GM23338 (cell line): ENCODE data around the gene FAM43A. TPM values are rescaled to one million over a fixed set of nuclear protein-coding genes. Genes with fewer than 3 reads are reported as not detected.

Source experiments
- ATAC-seq: fragments of 200-7000 bp; cut with Tn5 transposase; 3 replicates; pipeline ENCODE4 v1.9.1; 2020
- DNase-seq: peaks from one replicate; pipeline ENCODE4 v3.0.0-alpha.2; 2015; ENCODE audit warnings: low spot score
- H2AFZ ChIP-seq: fragments of 200-600 bp; sonication (generic); 2 replicates; pipeline ENCODE4 v1.8.0; 2016; ENCODE audit warnings: antibody characterized with exemption, mild to moderate bottlenecking, moderate library complexity
- H3F3A ChIP-seq: fragments of 200-600 bp; sonication (generic); replicated peaks from 2 replicates; pipeline ENCODE4 v1.8.0; 2017; ENCODE audit warnings: antibody characterized with exemption, mixed run types, low read depth
- H3K27ac ChIP-seq: fragments of 200-600 bp; sonication (generic); 2 replicates; pipeline ENCODE4 v1.6.1; 2016; ENCODE audit warnings: low read depth
- H3K27me3 ChIP-seq: fragments of 200-600 bp; sonication (generic); 2 replicates; pipeline ENCODE4 v1.8.0; 2016; ENCODE audit warnings: mild to moderate bottlenecking, mixed run types, moderate library complexity; ENCODE audit not compliant: insufficient read depth
- H3K36me3 ChIP-seq: fragments of 200-600 bp; sonication (generic); 2 replicates; pipeline ENCODE4 v1.8.0; 2016; ENCODE audit warnings: mild to moderate bottlenecking; ENCODE audit not compliant: insufficient read depth
- H3K4me1 ChIP-seq: fragments of 200-600 bp; sonication (generic); 2 replicates; pipeline ENCODE4 v1.8.0; 2016; ENCODE audit warnings: mild to moderate bottlenecking, moderate library complexity; ENCODE audit not compliant: insufficient read depth
- H3K4me2 ChIP-seq: fragments of 200-600 bp; sonication (generic); 2 replicates; pipeline ENCODE4 v1.7.1; 2017; ENCODE audit warnings: mixed run types
- H3K4me3 ChIP-seq: fragments of 200-600 bp; sonication (generic); 2 replicates; pipeline ENCODE4 v1.6.1; 2016; ENCODE audit warnings: mixed run types
- H3K79me2 ChIP-seq: fragments of 200-600 bp; sonication (generic); replicated peaks from 2 replicates; pipeline ENCODE4 v1.8.0; 2017; ENCODE audit warnings: mild to moderate bottlenecking; ENCODE audit not compliant: insufficient read depth
- H3K9me2 ChIP-seq: fragments of 200-600 bp; sonication (generic); 2 replicates; pipeline ENCODE4 v1.8.0; 2017; ENCODE audit not compliant: insufficient read depth
- H4K20me1 ChIP-seq: fragments of 200-600 bp; sonication (generic); replicated peaks from 2 replicates; pipeline ENCODE4 v1.8.0; 2017; ENCODE audit warnings: mild to moderate bottlenecking; ENCODE audit not compliant: insufficient read depth
- H3K27ac Mint-ChIP-seq: 2 replicates; pipeline ENCODE4 v1.8.0; 2020; ENCODE audit warnings: inconsistent platforms, mild to moderate bottlenecking, moderate library complexity, mixed read lengths
- H3K27me3 Mint-ChIP-seq: 3 replicates; pipeline ENCODE4 v1.8.0; 2022; ENCODE audit warnings: low read depth, mild to moderate bottlenecking, moderate library complexity, mixed read lengths, inconsistent platforms; ENCODE audit not compliant: insufficient read depth, poor library complexity
- H3K36me3 Mint-ChIP-seq: 3 replicates; pipeline ENCODE4 v1.8.0; 2021; ENCODE audit warnings: low read depth, mild to moderate bottlenecking, inconsistent platforms, moderate library complexity, mixed read lengths
- H3K4me1 Mint-ChIP-seq: 3 replicates; pipeline ENCODE4 v1.8.0; 2020; ENCODE audit warnings: mild to moderate bottlenecking, inconsistent platforms, mixed read lengths
- H3K4me3 Mint-ChIP-seq: 3 replicates; pipeline ENCODE4 v1.8.0; 2021; ENCODE audit warnings: moderate library complexity, mild to moderate bottlenecking, inconsistent platforms, mixed read lengths
- H3K9me3 Mint-ChIP-seq: 3 replicates; pipeline ENCODE4 v1.8.0; 2020; ENCODE audit warnings: moderate library complexity, mild to moderate bottlenecking, inconsistent platforms, mixed read lengths
- CREB1 ChIP-seq: fragments of 250-450 bp; sonication (Bioruptor Pico); IDR thresholded peaks from 2 replicates; pipeline ENCODE4 v1.5.0; 2020; ENCODE audit warnings: low read depth, mild to moderate bottlenecking, moderate library complexity
- EZH2 ChIP-seq: fragments of 200-600 bp; sonication (generic); IDR thresholded peaks from one replicate; pipeline ENCODE4 v1.8.0; 2017; ENCODE audit warnings: antibody characterized with exemption, mild to moderate bottlenecking, low read depth; ENCODE audit not compliant: unreplicated experiment
- JUNB ChIP-seq: IDR thresholded peaks from one replicate; pipeline ENCODE4 v1.6.1; 2016; ENCODE audit warnings: antibody characterized with exemption; ENCODE audit not compliant: unreplicated experiment
- NANOG ChIP-seq: IDR thresholded peaks from 2 replicates; pipeline ENCODE4 v1.6.1; 2016; ENCODE audit warnings: antibody characterized with exemption, borderline replicate concordance
- POLR2AphosphoS5 ChIP-seq: IDR thresholded peaks from 2 replicates; pipeline ENCODE4 v1.6.1; 2016; ENCODE audit warnings: antibody characterized with exemption, low read depth
- STAT1 ChIP-seq: IDR thresholded peaks from one replicate; pipeline ENCODE4 v1.6.1; 2016; ENCODE audit warnings: antibody characterized with exemption; ENCODE audit not compliant: unreplicated experiment
- ZNF114 ChIP-seq: fragments of 250-450 bp; sonication (Bioruptor Pico); IDR thresholded peaks from 2 replicates; pipeline ENCODE4 v1.5.0; 2020; ENCODE audit warnings: mild to moderate bottlenecking, moderate library complexity
- ZNF331 ChIP-seq: fragments of 250-450 bp; sonication (Bioruptor Pico); IDR thresholded peaks from 2 replicates; pipeline ENCODE4 v1.5.0; 2020; ENCODE audit warnings: low read depth, mild to moderate bottlenecking, moderate library complexity
- polyA plus RNA-seq: library from polyadenylated mRNA; unstranded; fragments of >200 nt; fragmentation: Nextera tagmentation; extraction: Ambion mirVana; gene quantifications from 2 replicates; pipeline ENCODE4 v1.2.1, GENCODE V29; 2016
- total RNA-seq: library from RNA; depleted of rRNA; stranded (reverse); fragments of >200 nt; shearing (Covaris generic); gene quantifications from 2 replicates; pipeline ENCODE4 v1.2.3, GENCODE V29; 2014
- TF ChIP-seq, protein P1 (sequence below): fragments of 250-450 bp; sonication (Bioruptor Pico); IDR thresholded peaks from 2 replicates; pipeline ENCODE4 v1.5.0; 2020; ENCODE audit warnings: mild to moderate bottlenecking, moderate library complexity
- TF ChIP-seq, protein P2 (sequence below): IDR thresholded peaks from 2 replicates; pipeline ENCODE4 v1.6.1; 2016; ENCODE audit warnings: antibody characterized with exemption
- TF ChIP-seq, protein P3 (sequence below), 2 experiments: fragments of 200-600 bp in 1 of 2; sonication (generic) in 1 of 2; conservative IDR thresholded peaks; 2 replicates each; pipeline versions ENCODE4 v1.5.1 to v1.6.1; 2016 to 2017; ENCODE audit warnings: antibody characterized with exemption in 2 of 2, low read depth in 2 of 2, mild to moderate bottlenecking in 2 of 2, moderate library complexity in 1 of 2
- TF ChIP-seq, protein P4 (sequence below): IDR thresholded peaks from one replicate; pipeline ENCODE4 v1.6.1; 2018; ENCODE audit warnings: antibody characterized with exemption; ENCODE audit not compliant: unreplicated experiment

Gene FAM43A
- total and polyA plus RNA-seq, 2 experiments from 2014 or later: 2.4 to 6.4 TPM

DNA sequence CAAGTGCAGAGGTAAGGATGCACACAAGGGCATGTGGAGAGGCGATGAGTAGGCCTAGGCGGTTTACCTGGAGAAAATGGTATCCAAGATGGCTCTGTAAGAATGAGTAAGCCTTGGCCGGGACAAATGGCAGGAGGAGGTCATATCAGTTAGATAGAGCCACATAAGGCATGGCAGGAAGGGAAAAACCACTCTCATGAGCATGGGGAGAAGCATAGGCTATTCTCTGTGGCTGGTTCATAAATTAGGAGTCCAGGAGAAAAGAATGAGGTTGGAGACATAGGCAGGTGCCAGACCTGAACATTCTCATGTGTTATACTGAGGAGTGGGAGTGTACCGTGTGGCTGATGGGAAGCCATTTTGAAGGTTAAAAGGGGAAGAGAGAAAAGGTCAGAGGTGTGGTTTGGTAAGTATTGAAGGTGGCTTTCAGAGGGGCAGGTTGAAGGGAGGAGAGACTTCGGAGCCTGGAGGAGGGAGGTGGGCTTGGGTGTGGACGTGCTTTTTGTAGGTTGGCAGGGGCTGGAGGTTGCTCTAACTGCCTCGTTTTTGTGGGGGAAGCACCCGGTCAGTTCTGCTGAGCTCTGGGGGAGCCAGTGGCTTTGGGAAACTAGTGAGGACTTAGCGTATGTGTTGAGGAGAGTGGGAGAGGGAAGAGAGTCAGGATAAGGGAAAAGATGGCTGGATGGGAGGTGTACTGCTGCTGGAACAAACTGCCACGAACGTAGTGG lies 4.6 kb upstream of the FAM43A start (continued):
- TF ChIP-seq, protein P1, sequence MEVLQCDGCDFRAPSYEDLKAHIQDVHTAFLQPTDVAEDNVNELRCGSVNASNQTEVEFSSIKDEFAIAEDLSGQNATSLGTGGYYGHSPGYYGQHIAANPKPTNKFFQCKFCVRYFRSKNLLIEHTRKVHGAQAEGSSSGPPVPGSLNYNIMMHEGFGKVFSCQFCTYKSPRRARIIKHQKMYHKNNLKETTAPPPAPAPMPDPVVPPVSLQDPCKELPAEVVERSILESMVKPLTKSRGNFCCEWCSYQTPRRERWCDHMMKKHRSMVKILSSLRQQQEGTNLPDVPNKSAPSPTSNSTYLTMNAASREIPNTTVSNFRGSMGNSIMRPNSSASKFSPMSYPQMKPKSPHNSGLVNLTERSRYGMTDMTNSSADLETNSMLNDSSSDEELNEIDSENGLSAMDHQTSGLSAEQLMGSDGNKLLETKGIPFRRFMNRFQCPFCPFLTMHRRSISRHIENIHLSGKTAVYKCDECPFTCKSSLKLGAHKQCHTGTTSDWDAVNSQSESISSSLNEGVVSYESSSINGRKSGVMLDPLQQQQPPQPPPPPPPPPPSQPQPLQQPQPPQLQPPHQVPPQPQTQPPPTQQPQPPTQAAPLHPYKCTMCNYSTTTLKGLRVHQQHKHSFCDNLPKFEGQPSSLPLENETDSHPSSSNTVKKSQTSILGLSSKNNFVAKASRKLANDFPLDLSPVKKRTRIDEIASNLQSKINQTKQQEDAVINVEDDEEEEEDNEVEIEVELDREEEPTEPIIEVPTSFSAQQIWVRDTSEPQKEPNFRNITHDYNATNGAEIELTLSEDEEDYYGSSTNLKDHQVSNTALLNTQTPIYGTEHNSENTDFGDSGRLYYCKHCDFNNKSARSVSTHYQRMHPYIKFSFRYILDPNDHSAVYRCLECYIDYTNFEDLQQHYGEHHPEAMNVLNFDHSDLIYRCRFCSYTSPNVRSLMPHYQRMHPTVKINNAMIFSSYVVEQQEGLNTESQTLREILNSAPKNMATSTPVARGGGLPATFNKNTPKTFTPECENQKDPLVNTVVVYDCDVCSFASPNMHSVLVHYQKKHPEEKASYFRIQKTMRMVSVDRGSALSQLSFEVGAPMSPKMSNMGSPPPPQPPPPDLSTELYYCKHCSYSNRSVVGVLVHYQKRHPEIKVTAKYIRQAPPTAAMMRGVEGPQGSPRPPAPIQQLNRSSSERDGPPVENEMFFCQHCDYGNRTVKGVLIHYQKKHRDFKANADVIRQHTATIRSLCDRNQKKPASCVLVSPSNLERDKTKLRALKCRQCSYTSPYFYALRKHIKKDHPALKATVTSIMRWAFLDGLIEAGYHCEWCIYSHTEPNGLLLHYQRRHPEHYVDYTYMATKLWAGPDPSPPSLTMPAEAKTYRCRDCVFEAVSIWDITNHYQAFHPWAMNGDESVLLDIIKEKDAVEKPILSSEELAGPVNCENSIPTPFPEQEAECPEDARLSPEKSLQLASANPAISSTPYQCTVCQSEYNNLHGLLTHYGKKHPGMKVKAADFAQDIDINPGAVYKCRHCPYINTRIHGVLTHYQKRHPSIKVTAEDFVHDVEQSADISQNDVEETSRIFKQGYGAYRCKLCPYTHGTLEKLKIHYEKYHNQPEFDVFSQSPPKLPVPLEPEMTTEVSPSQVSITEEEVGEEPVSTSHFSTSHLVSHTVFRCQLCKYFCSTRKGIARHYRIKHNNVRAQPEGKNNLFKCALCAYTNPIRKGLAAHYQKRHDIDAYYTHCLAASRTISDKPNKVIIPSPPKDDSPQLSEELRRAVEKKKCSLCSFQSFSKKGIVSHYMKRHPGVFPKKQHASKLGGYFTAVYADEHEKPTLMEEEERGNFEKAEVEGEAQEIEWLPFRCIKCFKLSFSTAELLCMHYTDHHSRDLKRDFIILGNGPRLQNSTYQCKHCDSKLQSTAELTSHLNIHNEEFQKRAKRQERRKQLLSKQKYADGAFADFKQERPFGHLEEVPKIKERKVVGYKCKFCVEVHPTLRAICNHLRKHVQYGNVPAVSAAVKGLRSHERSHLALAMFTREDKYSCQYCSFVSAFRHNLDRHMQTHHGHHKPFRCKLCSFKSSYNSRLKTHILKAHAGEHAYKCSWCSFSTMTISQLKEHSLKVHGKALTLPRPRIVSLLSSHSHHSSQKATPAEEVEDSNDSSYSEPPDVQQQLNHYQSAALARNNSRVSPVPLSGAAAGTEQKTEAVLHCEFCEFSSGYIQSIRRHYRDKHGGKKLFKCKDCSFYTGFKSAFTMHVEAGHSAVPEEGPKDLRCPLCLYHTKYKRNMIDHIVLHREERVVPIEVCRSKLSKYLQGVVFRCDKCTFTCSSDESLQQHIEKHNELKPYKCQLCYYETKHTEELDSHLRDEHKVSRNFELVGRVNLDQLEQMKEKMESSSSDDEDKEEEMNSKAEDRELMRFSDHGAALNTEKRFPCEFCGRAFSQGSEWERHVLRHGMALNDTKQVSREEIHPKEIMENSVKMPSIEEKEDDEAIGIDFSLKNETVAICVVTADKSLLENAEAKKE (CRISPR knock-in tag): no peak

DNA sequence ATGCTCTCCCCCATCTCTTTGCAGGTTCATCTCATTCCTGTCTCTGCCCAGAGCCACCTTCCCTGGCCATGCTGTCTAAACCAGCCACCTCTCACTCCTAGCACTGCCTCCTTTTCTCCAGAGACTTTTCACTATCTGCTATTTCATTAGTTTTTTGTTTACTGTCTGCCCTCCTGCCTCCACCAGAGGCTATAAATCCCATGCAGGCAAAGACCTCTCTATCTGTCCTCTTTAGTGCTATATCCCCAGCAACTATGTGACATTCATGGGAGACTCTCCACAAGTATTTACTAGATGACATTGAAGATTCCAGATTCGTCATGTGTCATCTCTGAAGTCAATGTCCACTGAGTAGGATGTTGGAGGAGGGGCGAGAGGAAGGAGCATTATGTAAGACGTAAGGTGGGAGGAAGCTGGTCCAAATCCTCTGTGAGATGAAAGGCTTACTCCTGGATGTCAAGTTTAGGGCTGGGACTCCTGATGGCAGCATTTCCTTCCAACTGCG lies 3.4 kb upstream of the FAM43A start:
- no peak overlapping the region for H3K27ac Mint-ChIP-seq
- Histone ChIP-seq H3K4me1 (no peaks in the 10 kb centered on the region; the same call in 1 of the 2 replicates), H3K27me3 (peaks cover 38% of the 10 kb centered on the region), H3K27ac (no peak overlapping the region), H3K36me3 (no peaks in the 10 kb centered on the region), H3K4me2 (no peak overlapping the region), H3K9me2 (no peaks in the 10 kb centered on the region), H3F3A (no peaks in the 10 kb centered on the region; the same call in 1 of the 2 replicates), H4K20me1 (no peaks in the 10 kb centered on the region; the same call in 1 of the 2 replicates), H3K4me3 (no peak overlapping the region), H2AFZ (no peak overlapping the region), H3K79me2 (no peaks in the 10 kb centered on the region)
- H3K36me3 Mint-ChIP-seq: no peaks in the 10 kb centered on the region
- DNase-seq (no peak), ATAC-seq (no peak)
- peaks cover 12% of the 10 kb centered on the region for H3K4me1 Mint-ChIP-seq
- H3K9me3 Mint-ChIP-seq: no peaks in the 10 kb centered on the region
- no peak overlapping the region for H3K4me3 Mint-ChIP-seq
- H3K27me3 Mint-ChIP-seq: peaks cover 25% of the 10 kb centered on the region
- TF ChIP-seq CREB1 (CRISPR knock-in tag) (no peak), NANOG (no peak), ZNF114 (no peak), STAT1 (no peak), ZNF331 (CRISPR knock-in tag) (no peak), EZH2 (no peak), POLR2AphosphoS5 (no peak), JUNB (no peak)
- TF ChIP-seq, protein P2, sequence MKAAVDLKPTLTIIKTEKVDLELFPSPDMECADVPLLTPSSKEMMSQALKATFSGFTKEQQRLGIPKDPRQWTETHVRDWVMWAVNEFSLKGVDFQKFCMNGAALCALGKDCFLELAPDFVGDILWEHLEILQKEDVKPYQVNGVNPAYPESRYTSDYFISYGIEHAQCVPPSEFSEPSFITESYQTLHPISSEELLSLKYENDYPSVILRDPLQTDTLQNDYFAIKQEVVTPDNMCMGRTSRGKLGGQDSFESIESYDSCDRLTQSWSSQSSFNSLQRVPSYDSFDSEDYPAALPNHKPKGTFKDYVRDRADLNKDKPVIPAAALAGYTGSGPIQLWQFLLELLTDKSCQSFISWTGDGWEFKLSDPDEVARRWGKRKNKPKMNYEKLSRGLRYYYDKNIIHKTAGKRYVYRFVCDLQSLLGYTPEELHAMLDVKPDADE: no peak
- TF ChIP-seq, protein P3, sequence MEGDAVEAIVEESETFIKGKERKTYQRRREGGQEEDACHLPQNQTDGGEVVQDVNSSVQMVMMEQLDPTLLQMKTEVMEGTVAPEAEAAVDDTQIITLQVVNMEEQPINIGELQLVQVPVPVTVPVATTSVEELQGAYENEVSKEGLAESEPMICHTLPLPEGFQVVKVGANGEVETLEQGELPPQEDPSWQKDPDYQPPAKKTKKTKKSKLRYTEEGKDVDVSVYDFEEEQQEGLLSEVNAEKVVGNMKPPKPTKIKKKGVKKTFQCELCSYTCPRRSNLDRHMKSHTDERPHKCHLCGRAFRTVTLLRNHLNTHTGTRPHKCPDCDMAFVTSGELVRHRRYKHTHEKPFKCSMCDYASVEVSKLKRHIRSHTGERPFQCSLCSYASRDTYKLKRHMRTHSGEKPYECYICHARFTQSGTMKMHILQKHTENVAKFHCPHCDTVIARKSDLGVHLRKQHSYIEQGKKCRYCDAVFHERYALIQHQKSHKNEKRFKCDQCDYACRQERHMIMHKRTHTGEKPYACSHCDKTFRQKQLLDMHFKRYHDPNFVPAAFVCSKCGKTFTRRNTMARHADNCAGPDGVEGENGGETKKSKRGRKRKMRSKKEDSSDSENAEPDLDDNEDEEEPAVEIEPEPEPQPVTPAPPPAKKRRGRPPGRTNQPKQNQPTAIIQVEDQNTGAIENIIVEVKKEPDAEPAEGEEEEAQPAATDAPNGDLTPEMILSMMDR (conservative IDR thresholded peaks at IDR 0.05; ENCODE audit: low read depth in 2 of 2): no peak
- TF ChIP-seq, protein P4, sequence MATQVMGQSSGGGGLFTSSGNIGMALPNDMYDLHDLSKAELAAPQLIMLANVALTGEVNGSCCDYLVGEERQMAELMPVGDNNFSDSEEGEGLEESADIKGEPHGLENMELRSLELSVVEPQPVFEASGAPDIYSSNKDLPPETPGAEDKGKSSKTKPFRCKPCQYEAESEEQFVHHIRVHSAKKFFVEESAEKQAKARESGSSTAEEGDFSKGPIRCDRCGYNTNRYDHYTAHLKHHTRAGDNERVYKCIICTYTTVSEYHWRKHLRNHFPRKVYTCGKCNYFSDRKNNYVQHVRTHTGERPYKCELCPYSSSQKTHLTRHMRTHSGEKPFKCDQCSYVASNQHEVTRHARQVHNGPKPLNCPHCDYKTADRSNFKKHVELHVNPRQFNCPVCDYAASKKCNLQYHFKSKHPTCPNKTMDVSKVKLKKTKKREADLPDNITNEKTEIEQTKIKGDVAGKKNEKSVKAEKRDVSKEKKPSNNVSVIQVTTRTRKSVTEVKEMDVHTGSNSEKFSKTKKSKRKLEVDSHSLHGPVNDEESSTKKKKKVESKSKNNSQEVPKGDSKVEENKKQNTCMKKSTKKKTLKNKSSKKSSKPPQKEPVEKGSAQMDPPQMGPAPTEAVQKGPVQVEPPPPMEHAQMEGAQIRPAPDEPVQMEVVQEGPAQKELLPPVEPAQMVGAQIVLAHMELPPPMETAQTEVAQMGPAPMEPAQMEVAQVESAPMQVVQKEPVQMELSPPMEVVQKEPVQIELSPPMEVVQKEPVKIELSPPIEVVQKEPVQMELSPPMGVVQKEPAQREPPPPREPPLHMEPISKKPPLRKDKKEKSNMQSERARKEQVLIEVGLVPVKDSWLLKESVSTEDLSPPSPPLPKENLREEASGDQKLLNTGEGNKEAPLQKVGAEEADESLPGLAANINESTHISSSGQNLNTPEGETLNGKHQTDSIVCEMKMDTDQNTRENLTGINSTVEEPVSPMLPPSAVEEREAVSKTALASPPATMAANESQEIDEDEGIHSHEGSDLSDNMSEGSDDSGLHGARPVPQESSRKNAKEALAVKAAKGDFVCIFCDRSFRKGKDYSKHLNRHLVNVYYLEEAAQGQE: no peak
